Measurements from ENCODE around the gene MAP4K4. TPM values are rescaled to one million over a fixed set of nuclear protein-coding genes. Genes with fewer than 3 reads are reported as not detected.
A peak's percentile ranks its signal among the peaks of the same experiment; 100 is the strongest.

The MAP4K4 gene
- total and polyA plus RNA-seq, 2 of the 4 experiments (the other 2 are of a cell fraction), result 89.4 to 124 TPM

GRCh38 chr2:101763496-101764333 lies 66.2 kb downstream of the MAP4K4 start:
- no peak overlapping the region for H3K14ac ChIP-seq (replicated peaks; ENCODE audit: low read depth, low read length)
- peaks cover 5 to 59% of the 10 kb centered on the region in 2 experiments; a peak in 3 of 4 replicates for H3K79me1 ChIP-seq (ENCODE audit: low read depth in 1 of 2, low read length in 2 of 2)
- dilution Hi-C loops (cut with HindIII; ENCODE audit: low sequenced_read_pairs, unreplicated experiment), result no loop called here
- H4K5ac ChIP-seq (ENCODE audit: low read depth, low read length), result no peak overlapping the region
- DNase-seq, result no peak
- no peak overlapping the region for H3K4ac ChIP-seq (ENCODE audit: low read depth, low read length)
- H2BK120ac ChIP-seq (ENCODE audit: low read depth, low read length), result no peak overlapping the region
- no peaks in the 10 kb centered on the region for H3K27me3 ChIP-seq (ENCODE audit: control insufficient read depth, insufficient read depth, low read length)
- H4K91ac ChIP-seq (ENCODE audit: insufficient read depth, low read depth, low read length), result no peak overlapping the region
- POLR2A ChIA-PET (ENCODE audit: unreplicated experiment), result interaction anchor here (1.0 kb wide), 1 partner anchor 63 kb away, joined by 5 read pairs; no protein-coding TSS in a partner anchor
- no peak overlapping the region for H3K56ac ChIP-seq (ENCODE audit: extremely low read depth, insufficient read depth, low read length)
- no peaks in the 10 kb centered on the region for H3K36me3 ChIP-seq (ENCODE audit: control insufficient read depth, insufficient read depth, low read length)
- no peak overlapping the region for H3K4me2 ChIP-seq (ENCODE audit: low read depth, low read length)
- WGBS, 2 experiments (ENCODE audit: extremely low coverage in 2 of 2, insufficient read length in 1 of 2), result no CpG with 5 or more reads among the region's 5 CpGs
- in situ Hi-C loops (cut with MboI; ENCODE audit: low sequenced_read_pairs), result no loop called here
- no peak overlapping the region for H3K18ac ChIP-seq (ENCODE audit: low read depth, low read length)
- H3K23ac ChIP-seq (ENCODE audit: low read depth, low read length), result peak overlapping the region; percentile 19; the same call in 1 of the 2 replicates
- H4K20me1 ChIP-seq (ENCODE audit: insufficient read depth, low read length), result peaks cover 67% of the 10 kb centered on the region
- no peak overlapping the region for H3K9ac ChIP-seq (ENCODE audit: low read depth, low read length)
- no TSS peak for BruUV-seq (replicated peaks)
- H4K8ac ChIP-seq (ENCODE audit: low read depth in 2 of 2, low read length in 2 of 2), result no peak overlapping the region
- H2AK5ac ChIP-seq (ENCODE audit: low read depth, low read length), result no peak overlapping the region
- no peak overlapping the region for H2AFZ ChIP-seq (replicated peaks; ENCODE audit: low read length, poor library complexity)
- TF ChIP-seq FOS (IDR thresholded peaks at IDR 0.05; ENCODE audit: low read depth, low read length), result no peak
- peak; percentile 70 for TF ChIP-seq USF2 (IDR thresholded peaks at IDR 0.05; ENCODE audit: low read depth, low read length)
- no peak overlapping the region for H2BK20ac ChIP-seq (ENCODE audit: low read depth, low read length)
- CTCF ChIA-PET, result no interaction called here
- no peak overlapping the region for H2AK9ac ChIP-seq (replicated peaks; ENCODE audit: low read depth, low read length, poor library complexity)
- H3K27ac ChIP-seq (ENCODE audit: insufficient read depth, low read length), result no peak overlapping the region
- intact Hi-C loops (cut with micrococcal nuclease), result no loop called here
- peak overlapping the region; percentile 11 for H2BK5ac ChIP-seq (ENCODE audit: low read depth, low read length, poor library complexity, severe bottlenecking)
- H2BK15ac ChIP-seq (ENCODE audit: low read depth, low read length), result no peak overlapping the region
- H3K9me1 ChIP-seq (ENCODE audit: insufficient read depth, low read length), result peaks cover 30% of the 10 kb centered on the region
- no peak for ATAC-seq (ENCODE audit: low read depth)
- H3K9me3 ChIP-seq (ENCODE audit: control insufficient read depth, insufficient read depth, low read length), result no peaks in the 10 kb centered on the region
- H3K4me3 ChIP-seq (ENCODE audit: insufficient read depth, low read depth, low read length), result no peak overlapping the region
- H3K4me1 ChIP-seq (ENCODE audit: control insufficient read depth, insufficient read depth, low read length), result peaks cover 31% of the 10 kb centered on the region
